KMS-11 (cell line): ENCODE results near the gene PHF20.
"Not testable (repeated sequence)": the region's sequence is repeated elsewhere in the genome, so short reads cannot be mapped to it uniquely, and the experiment has no call there.

Source experiments
- H2AFZ ChIP-seq: fragments of 200-600 bp; sonication (generic); 2 replicates; pipeline ENCODE4 v1.6.1; 2016; ENCODE audit warnings: antibody characterized with exemption, mixed run types, low read depth
- H3K27ac ChIP-seq: fragments of 200-600 bp; sonication (generic); 2 replicates; pipeline ENCODE4 v1.6.1; 2016; ENCODE audit warnings: mild to moderate bottlenecking, mixed run types
- H3K27me3 ChIP-seq: fragments of 200-600 bp; sonication (generic); 2 replicates; pipeline ENCODE4 v1.6.1; 2017; ENCODE audit warnings: mild to moderate bottlenecking, low read depth, mixed run types, moderate library complexity; ENCODE audit not compliant: insufficient read depth
- H3K36me3 ChIP-seq: fragments of 200-600 bp; sonication (generic); 2 replicates; pipeline ENCODE4 v1.6.1; 2017; ENCODE audit warnings: mild to moderate bottlenecking, mixed run types; ENCODE audit not compliant: insufficient read depth
- H3K4me1 ChIP-seq: fragments of 200-600 bp; sonication (generic); 2 replicates; pipeline ENCODE4 v1.6.1; 2016; ENCODE audit warnings: mild to moderate bottlenecking, low read depth, mixed run types; ENCODE audit not compliant: poor library complexity, severe bottlenecking
- H3K4me2 ChIP-seq: fragments of 200-600 bp; sonication (generic); 2 replicates; pipeline ENCODE4 v1.7.0; 2016; ENCODE audit warnings: mild to moderate bottlenecking, mixed run types
- H3K4me3 ChIP-seq: fragments of 200-600 bp; sonication (generic); IDR thresholded peaks from 2 replicates; pipeline ENCODE4 v1.6.1; 2017; ENCODE audit warnings: low read depth, low read length, mixed read lengths; ENCODE audit not compliant: insufficient read depth
- H3K79me2 ChIP-seq: fragments of 200-600 bp; sonication (generic); 2 replicates; pipeline ENCODE4 v1.6.1; 2016; ENCODE audit warnings: low read depth, mixed run types; ENCODE audit not compliant: insufficient read depth
- H3K9ac ChIP-seq: fragments of 200-600 bp; sonication (generic); 2 replicates; pipeline ENCODE4 v1.6.1; 2016; ENCODE audit warnings: mild to moderate bottlenecking, mixed run types
- H4K20me1 ChIP-seq: fragments of 200-600 bp; sonication (generic); 2 replicates; pipeline ENCODE4 v1.6.1; 2016; ENCODE audit warnings: mild to moderate bottlenecking, mixed run types; ENCODE audit not compliant: insufficient read depth
- TF ChIP-seq, protein P1 (sequence below): fragments of 200-600 bp; sonication (generic); conservative IDR thresholded peaks from 2 replicates; pipeline ENCODE4 v1.6.1; 2017; ENCODE audit warnings: low read depth, mild to moderate bottlenecking, antibody characterized with exemption, low read length, moderate library complexity, mixed read lengths

The PHF20 gene

GRCh38 chr20:35842361-35842760 is 70.5 kb downstream of the PHF20 start:
- no peaks in the 10 kb centered on the region for H3K27me3 ChIP-seq
- no peaks in the 10 kb centered on the region for H4K20me1 ChIP-seq
- TF ChIP-seq, protein P1, sequence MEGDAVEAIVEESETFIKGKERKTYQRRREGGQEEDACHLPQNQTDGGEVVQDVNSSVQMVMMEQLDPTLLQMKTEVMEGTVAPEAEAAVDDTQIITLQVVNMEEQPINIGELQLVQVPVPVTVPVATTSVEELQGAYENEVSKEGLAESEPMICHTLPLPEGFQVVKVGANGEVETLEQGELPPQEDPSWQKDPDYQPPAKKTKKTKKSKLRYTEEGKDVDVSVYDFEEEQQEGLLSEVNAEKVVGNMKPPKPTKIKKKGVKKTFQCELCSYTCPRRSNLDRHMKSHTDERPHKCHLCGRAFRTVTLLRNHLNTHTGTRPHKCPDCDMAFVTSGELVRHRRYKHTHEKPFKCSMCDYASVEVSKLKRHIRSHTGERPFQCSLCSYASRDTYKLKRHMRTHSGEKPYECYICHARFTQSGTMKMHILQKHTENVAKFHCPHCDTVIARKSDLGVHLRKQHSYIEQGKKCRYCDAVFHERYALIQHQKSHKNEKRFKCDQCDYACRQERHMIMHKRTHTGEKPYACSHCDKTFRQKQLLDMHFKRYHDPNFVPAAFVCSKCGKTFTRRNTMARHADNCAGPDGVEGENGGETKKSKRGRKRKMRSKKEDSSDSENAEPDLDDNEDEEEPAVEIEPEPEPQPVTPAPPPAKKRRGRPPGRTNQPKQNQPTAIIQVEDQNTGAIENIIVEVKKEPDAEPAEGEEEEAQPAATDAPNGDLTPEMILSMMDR = no peak
- H3K27ac ChIP-seq = no peak overlapping the region
- no peaks in the 10 kb centered on the region for H3K36me3 ChIP-seq
- no peaks in the 10 kb centered on the region for H3K79me2 ChIP-seq
- H2AFZ ChIP-seq = no peak overlapping the region
- no peak overlapping the region for H3K4me2 ChIP-seq
- peaks cover 17% of the 10 kb centered on the region for H3K4me1 ChIP-seq
- no peak overlapping the region for H3K9ac ChIP-seq
- no peak overlapping the region for H3K4me3 ChIP-seq

DNA sequence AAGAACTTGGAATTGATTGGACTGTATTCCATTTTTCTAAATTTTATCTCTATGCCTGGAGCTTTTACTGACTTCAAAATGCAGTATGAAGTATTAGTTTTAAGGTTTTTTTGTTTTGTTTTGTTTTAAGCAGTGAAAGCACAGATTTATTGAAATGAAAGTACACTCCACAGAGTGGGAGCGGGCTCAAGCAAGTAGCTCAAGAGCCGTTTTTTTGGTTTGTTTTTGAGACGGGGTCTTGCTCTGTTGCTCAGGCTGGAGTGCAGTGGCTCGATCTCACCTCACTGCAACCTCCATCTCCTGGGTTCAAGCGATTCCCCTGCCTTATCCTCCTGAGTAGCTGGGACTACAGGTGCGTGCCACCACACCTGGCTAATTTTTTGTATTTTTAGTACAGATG is 72.1 kb downstream of the PHF20 start:
- not testable (repeated sequence) for H3K36me3 ChIP-seq, H3K27me3 ChIP-seq, H2AFZ ChIP-seq, H3K4me3 ChIP-seq, H3K4me2 ChIP-seq, H3K79me2 ChIP-seq, H3K27ac ChIP-seq, H4K20me1 ChIP-seq, H3K9ac ChIP-seq
- H3K4me1 ChIP-seq = peaks cover 17% of the 10 kb centered on the region

GRCh38 chr20:35845561-35845960 is 73.7 kb downstream of the PHF20 start:
- no peak overlapping the region for H3K9ac ChIP-seq
- H3K4me1 ChIP-seq = peaks cover 5% of the 10 kb centered on the region
- no peak overlapping the region for H3K27ac ChIP-seq
- no peak overlapping the region for H3K4me2 ChIP-seq
- TF ChIP-seq, protein P1 = no peak
- H3K36me3 ChIP-seq = no peaks in the 10 kb centered on the region
- H4K20me1 ChIP-seq = no peaks in the 10 kb centered on the region
- H3K79me2 ChIP-seq = no peaks in the 10 kb centered on the region
- no peaks in the 10 kb centered on the region for H3K27me3 ChIP-seq
- no peak overlapping the region for H3K4me3 ChIP-seq
- H2AFZ ChIP-seq = no peak overlapping the region

- Histone ChIP-seq H2AFZ (no peak overlapping the region), H3K27ac (no peak overlapping the region), H3K27me3 (no peaks in the 10 kb centered on the region), H3K9ac (no peak overlapping the region), H4K20me1 (no peaks in the 10 kb centered on the region), H3K4me2 (no peak overlapping the region), H3K79me2 (no peaks in the 10 kb centered on the region), H3K4me1 (no peaks in the 10 kb centered on the region), H3K4me3 (no peak overlapping the region), H3K36me3 (no peaks in the 10 kb centered on the region)
- TF ChIP-seq, protein P1 = no peak
Measured at GRCh38 chr20:35849706-35850105, 77.9 kb downstream of the PHF20 start.

- H3K27ac ChIP-seq, H3K4me3 ChIP-seq, H3K27me3 ChIP-seq: not testable (repeated sequence)
Measured at GRCh38 chr20:35851659-35852058, 79.8 kb downstream of the PHF20 start.

More at GRCh38 chr20:35851659-35852058, 79.8 kb downstream of the PHF20 start:
- H3K4me1 ChIP-seq, H3K9ac ChIP-seq, H3K4me2 ChIP-seq, H3K79me2 ChIP-seq, H2AFZ ChIP-seq, H4K20me1 ChIP-seq, H3K36me3 ChIP-seq: not testable (repeated sequence)
